ENCODE data around the gene POLD3.
"Not testable (repeated sequence)": the region's sequence is repeated elsewhere in the genome, so short reads cannot be mapped to it uniquely, and the experiment has no call there.

POLD3 gene

DNA sequence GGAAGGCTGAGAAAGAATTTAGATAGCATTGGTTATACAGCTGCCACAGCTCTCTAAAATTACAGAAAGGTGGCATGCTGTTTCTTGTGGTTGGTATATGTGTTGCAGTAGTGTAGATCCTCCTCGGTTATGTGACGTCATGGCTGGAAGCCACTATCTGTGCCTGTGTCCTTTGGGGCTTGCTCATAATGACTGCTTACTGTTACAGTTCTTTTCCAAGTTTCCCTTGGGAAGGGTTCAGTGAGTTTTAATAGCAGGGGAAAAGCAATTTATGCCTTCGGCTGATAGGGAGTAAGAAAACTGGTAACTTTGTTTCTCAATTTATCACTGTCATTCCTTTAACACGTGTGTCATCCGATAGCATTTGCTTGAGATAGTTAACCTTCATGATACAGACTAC, 47.2 kb downstream of the POLD3 start:
- no peak for DNase-seq

DNA sequence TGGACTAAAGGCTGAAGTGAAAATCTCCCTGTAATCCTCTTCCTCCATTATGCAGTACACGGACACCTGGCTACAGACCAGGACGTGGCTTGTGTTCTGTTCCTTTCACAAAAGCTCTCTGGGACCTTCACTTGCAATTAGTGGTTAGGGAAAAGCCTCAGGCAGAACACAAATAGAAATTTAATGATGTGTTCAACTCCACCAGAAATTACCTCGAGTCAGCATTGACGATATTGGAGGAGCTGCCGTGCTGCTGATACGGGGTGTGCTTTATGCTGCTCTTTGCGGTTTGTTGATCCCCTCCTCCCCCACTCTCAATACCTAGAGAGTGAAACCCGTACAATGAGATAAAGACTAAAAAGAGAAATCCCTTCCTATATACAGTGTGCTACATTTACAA, 48.9 kb downstream of the POLD3 start:
- DNase-seq = no peak

DNA sequence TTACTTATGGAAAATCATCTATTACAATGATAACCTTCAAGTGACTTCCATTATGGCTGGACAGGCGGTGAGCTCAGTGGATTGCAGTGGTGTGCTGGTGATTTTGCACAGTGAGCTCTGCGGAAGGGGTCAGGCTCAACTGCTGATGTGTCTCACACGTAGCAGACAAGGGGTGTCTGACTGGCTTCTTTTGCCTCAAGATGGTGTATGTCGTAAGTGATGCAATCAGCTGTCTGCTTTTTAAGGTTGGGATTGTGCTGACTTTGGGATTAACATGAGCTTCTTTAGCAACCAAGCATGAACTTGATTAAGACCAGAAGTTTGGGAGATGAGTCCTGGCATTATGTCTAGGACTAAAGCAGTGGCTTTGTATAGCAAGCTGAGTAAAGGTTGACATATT, 49.5 kb downstream of the POLD3 start:
- DNase-seq = no peak

GRCh38 chr11:74642912-74643311, 50.5 kb downstream of the POLD3 start:
- no peak for DNase-seq

DNA sequence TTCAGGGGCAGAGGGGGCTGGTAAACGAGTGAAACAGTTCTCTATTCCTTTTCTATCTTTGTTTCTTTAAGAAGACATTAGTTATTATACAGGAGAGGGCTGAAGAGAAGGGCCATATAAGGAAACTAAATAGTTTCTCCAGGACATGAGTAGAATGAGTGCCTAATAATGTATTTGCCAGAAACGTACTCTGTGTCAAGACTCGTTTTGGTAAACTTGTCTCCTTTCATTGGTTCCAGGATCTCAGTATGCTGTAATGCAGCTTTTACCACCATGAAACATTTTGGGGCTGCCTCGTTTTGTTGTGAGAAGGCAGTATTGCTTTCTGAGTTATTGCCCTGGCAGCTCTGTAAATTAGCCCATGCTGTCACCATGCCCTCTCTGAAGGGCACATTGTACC, 51.7 kb downstream of the POLD3 start:
- DNase-seq = no peak

- DNase-seq = no peak
These were observed 53.8 kb downstream of the POLD3 start for GRCh38 chr11:74646215-74646614.

DNA sequence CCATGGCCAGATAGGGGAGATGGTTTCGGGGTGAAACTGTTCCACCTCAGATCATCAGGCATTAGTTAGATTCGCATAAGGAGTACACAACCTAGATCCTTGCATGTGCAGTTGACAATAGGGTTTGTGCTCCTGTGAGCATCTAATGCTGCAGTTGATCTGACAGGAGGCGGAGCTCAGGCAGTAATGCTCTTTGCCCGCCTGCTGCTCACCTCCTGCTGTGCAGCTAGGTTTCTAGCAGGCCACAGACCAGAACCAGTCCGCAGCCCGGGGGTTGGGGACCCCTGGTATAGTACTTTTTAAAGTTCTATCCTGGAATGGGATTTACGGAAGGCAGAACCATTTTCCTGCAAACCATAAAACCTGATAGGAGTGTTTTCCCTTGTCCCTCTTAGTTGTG, 54.6 kb downstream of the POLD3 start:
- no peak for DNase-seq

GRCh38 chr11:74647404-74647803, 55.0 kb downstream of the POLD3 start:
- DNase-seq = no peak

DNA sequence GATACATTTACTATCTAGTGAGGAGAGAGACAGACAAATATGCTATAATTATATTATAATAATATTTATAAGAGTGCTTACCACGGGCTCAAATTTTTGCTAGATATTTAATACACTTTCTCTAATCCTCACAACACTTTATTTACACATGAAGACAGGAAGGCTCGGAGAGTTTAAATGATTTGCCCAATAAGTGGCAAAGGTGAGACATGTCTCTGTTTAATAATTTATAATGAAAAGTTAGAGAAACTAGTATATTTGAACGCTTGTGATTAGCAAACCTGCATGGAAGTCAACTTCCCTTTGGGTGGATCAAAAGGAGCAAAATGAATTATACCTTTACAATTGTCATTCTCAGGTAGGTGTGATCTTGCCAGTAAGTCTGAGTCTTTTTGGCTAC, 55.4 kb downstream of the POLD3 start:
- DNase-seq = no peak

DNA sequence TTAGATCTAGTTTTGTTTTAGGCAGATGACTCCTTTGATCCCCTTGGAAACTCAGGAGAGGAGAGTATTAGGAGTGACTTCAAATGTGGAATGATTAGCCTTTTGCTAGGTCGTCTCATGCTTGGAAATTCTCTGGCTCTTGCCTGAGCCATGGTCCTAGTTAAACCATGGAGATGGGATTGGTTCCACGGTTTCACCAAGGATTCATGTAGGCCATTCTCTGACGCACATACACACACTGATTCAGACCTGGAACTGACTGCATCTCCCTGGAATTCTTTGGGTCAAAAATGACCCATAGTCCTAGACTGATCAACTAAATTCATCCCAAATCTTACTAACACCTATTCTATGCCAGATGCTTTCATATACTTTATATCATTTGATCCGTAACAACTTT, 56.5 kb downstream of the POLD3 start:
- DNase-seq = no peak

- DNase-seq = no peak
These were observed 58.1 kb downstream of the POLD3 start for GRCh38 chr11:74650498-74650897.

GRCh38 chr11:74654976-74655375, 62.6 kb downstream of the POLD3 start:
- DNase-seq = no peak

DNA sequence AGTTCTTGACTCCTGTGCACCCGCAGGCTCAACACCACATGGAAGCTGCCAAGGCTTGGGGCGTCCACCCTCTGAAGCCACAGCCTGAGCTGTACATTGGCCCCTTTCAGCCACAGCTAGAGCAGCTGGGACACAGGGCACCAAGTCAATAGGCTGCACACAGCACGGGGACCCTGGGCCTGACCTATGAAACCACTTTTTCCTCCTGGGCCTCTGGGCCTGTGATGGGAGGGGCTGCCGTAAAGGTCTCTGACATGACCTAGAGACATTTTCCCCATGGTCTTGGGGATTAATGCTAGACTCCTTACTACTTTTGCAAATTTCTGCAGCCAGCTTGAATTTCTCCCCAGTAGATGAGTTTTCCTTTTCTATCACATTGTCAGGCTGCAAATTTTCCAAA, 66.7 kb downstream of the POLD3 start:
- DNase-seq = not testable (repeated sequence)

DNA sequence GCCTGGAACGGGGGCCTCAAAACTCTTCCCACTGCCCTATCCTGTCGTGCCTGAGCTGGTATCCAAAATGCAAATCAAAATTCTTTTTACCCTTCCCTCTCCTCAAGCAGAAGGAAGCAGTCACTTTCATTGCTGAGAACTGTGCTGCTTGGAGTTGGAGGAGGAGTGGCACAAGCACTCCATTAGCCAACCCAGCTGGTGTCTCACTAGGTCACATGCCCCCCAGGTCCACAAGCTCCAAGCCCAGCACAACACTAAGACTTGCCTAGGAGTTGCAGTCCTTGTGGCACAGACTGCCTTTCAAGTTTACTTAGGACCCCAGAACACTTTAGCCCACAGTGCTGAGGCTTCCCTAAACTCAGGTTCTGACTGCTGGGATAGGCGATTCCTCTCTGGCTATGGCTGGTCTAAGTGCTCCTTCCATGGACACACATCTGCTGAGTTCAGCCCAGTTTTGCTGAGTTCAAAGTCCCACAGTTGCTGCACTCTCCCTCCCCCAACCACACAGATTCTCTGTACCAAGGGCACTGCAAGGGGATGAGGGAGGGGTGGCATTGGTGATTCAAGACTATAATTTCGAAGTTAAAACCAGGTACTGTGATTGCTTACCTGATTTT, 70.2 kb downstream of the POLD3 start:
- no peak for DNase-seq

DNA sequence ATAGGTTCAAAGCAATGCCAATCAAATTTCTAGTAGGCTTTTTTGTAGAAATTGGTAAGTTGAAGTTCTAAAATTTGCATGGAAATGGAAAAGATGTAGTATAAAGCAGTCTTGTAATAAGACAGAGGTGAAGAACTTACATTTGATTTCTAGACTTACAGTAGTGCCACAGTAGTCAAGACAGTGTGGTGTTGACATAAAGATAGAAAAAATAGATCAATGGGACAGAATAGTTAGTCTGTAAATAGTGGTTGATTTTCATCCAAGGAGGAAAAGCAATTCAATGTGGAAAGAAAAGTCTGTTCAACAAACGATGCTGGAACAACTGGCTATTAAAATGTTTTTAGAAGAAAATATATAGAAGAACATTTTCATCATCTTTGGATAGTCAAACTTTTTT, 70.9 kb downstream of the POLD3 start:
- no peak for DNase-seq

- DNase-seq = no peak
These were observed 77.1 kb downstream of the POLD3 start for GRCh38 chr11:74669211-74670160.

- no peak for DNase-seq
These were observed 77.8 kb downstream of the POLD3 start for GRCh38 chr11:74670171-74670570.

- no peak for DNase-seq
These were observed 79.3 kb downstream of the POLD3 start for GRCh38 chr11:74671520-74672196.

DNA sequence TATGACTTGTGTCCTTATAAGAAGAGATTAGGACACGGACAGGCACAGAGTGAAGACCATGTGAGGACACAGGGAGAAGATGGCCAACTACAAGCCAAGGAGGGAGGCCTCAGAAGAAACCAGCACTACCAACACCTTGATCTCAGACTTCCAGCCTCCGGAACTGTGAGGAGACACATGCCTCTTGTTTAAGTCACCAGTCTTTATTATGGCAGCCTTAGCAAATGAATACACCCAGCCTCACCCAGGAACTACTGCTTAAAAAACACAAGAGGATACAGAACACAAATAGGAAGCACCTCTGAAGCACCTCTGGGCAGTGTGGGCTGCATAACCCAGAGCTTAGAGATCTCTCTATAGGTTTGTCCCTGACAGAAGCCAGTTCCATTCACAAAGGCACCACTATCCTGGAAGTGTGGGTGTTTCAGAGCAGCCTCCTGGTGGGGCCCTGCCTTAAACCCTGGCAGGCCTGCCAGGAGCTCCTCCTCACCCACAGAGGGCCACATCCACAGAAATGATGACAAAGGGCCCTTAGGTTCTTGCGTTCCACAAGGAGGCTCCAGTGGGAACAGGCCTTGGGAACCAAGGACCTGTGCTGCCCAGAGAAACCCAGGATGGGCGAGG, 80.1 kb downstream of the POLD3 start:
- DNase-seq = no peak

GRCh38 chr11:74672956-74673692, 80.7 kb downstream of the POLD3 start:
- no peak for DNase-seq

- DNase-seq = no peak
These were observed 81.4 kb downstream of the POLD3 start for GRCh38 chr11:74673693-74674360.

DNA sequence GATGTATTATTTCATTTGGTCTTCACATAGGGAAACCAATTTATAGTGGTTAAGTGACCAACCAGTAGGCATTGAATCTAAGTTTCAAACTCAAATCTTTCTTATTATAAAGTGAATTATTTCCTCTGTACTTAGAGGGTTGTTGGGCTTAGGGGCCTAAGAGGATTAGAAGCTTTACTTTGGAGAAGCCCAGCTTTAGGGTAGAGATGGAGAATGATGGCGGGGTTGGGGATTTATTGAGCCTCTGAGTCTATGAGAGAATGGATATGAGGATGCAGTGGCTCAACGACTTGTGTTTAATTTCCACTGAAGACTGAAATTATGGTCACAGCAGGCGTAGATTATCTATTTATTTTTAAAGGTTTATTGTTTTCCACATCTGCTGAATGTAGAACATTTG, 83.4 kb downstream of the POLD3 start:
- DNase-seq = no peak
